Measurements from ENCODE around the gene UGT1A10.
A peak's percentile ranks its signal among the peaks of the same experiment; 100 is the strongest.
"Not testable (repeated sequence)": the region's sequence is repeated elsewhere in the genome, so short reads cannot be mapped to it uniquely, and the experiment has no call there.

Gene UGT1A10

GRCh38 chr2:233746475-233747282 is 110.4 kb downstream of the UGT1A10 start:
- DNase-seq: no peak

GRCh38 chr2:233747283-233747544 is 111.0 kb downstream of the UGT1A10 start:
- no peak for DNase-seq

- not testable (repeated sequence) for DNase-seq
Observed at GRCh38 chr2:233750689-233751088, 114.4 kb downstream of the UGT1A10 start.

GRCh38 chr2:233751212-233752009 is 115.2 kb downstream of the UGT1A10 start:
- not testable (repeated sequence) for DNase-seq

- DNase-seq: no peak
Observed at GRCh38 chr2:233754872-233755611, 118.8 kb downstream of the UGT1A10 start.

- DNase-seq: no peak
Observed at GRCh38 chr2:233756429-233757081, 120.3 kb downstream of the UGT1A10 start.

- no peak for DNase-seq
Observed at GRCh38 chr2:233758141-233758540, 121.9 kb downstream of the UGT1A10 start.

- no peak for DNase-seq
Observed at GRCh38 chr2:233758849-233759248, 122.6 kb downstream of the UGT1A10 start.

- no peak for DNase-seq
Observed at GRCh38 chr2:233760043-233760442, 123.8 kb downstream of the UGT1A10 start, which contains the start of gene UGT1A1. Gene UGT1A1, plus strand, starts transcription at chr2:233760270. Its CDS starts 18 bp downstream, at chr2:233760288.

- no peak for DNase-seq
Observed at GRCh38 chr2:233761040-233761769, 125.0 kb downstream of the UGT1A10 start.

GRCh38 chr2:233764264-233764663 is 128.0 kb downstream of the UGT1A10 start:
- DNase-seq: peak; percentile 50

GRCh38 chr2:233764761-233765160 is 128.5 kb downstream of the UGT1A10 start:
- no peak for DNase-seq

GRCh38 chr2:233766416-233766815 is 130.2 kb downstream of the UGT1A10 start:
- DNase-seq: no peak

- no peak for DNase-seq
Observed at GRCh38 chr2:233768076-233768475, 131.8 kb downstream of the UGT1A10 start.

GRCh38 chr2:233769260-233769659 is 133.0 kb downstream of the UGT1A10 start:
- DNase-seq: no peak

- no peak for DNase-seq
Observed at GRCh38 chr2:233772153-233772552, 135.9 kb downstream of the UGT1A10 start.

- no peak for DNase-seq
Observed at GRCh38 chr2:233772583-233772982, 136.3 kb downstream of the UGT1A10 start.

- DNase-seq: no peak
Observed at GRCh38 chr2:233773854-233774253, 137.6 kb downstream of the UGT1A10 start.

- DNase-seq: no peak
Observed at GRCh38 chr2:233775414-233775813, 139.2 kb downstream of the UGT1A10 start.

- no peak for DNase-seq
Observed at GRCh38 chr2:233778030-233778429, 141.8 kb downstream of the UGT1A10 start, which contains the start of gene MROH2A. Gene MROH2A, plus strand, starts transcription at chr2:233778330. Its CDS starts 1,029 bp downstream, at chr2:233779359.

- DNase-seq: no peak
Observed at GRCh38 chr2:233779722-233780121, 143.5 kb downstream of the UGT1A10 start.

GRCh38 chr2:233780771-233781170 is 144.5 kb downstream of the UGT1A10 start:
- no peak for DNase-seq

Measured in EL (cell line).